ENCODE data around the gene NLRP10.
"Not testable (repeated sequence)": the region's sequence is repeated elsewhere in the genome, so short reads cannot be mapped to it uniquely, and the experiment has no call there.

The NLRP10 gene

GRCh38 chr11:7965386-7965785, at the start of gene NLRP10:
TSS of gene NLRP10 (minus strand) at chr11:7965447. CDS start at chr11:7963495, 1,952 bp downstream.
- FAIRE-seq (no peak), DNase-seq (ENCODE audit: extremely low spot score, insufficient read length, low read depth) (no peak)

DNA sequence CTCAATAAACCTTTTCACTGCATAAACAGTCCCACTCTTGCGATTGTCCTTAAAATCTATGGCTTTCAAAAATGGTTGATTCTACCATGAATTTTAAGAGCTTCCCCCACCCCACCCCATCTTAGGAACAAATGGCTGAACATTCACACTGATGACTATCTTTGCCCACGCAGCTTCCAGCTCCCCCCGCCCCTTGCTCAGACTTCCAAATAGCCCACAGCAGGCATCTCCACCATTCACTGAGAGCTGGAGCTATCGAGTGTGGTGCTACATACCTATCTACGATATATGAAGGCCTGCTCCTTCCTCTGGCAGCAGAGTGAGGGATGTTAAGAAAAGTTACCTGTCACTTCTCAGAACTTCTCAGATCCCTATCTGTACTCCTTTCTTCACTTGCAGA, 48.6 kb upstream of the NLRP10 start:
- DNase-seq (ENCODE audit: extremely low spot score, insufficient read length, low read depth) (no peak), FAIRE-seq (no peak)

- FAIRE-seq (no peak), DNase-seq (ENCODE audit: extremely low spot score, insufficient read length, low read depth) (no peak)
Observed at GRCh38 chr11:8011981-8012444, 46.8 kb upstream of the NLRP10 start.

DNA sequence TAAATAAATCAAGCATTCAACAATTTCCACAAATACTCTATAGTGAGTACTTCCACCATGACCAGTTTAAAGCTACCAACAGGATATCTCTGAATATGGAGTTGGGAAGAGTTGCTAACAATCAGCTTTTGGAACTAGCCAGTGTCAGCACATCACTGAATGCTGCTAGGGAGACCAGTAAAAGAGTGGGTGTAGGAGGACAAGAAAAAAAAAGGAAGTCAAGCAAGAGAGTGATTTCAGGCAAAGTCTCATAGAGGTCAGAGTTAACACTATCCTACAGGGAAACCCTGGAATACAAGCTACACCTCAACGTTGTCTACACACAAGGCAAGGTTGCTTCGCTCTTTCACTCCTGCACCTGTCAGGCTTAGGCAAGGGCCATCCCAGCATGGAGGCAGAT, 46.1 kb upstream of the NLRP10 start:
- FAIRE-seq (no peak), DNase-seq (ENCODE audit: extremely low spot score, insufficient read length, low read depth) (no peak)

- FAIRE-seq (no peak), DNase-seq (ENCODE audit: extremely low spot score, insufficient read length, low read depth) (no peak)
Observed at GRCh38 chr11:8009856-8010255, 44.6 kb upstream of the NLRP10 start.

DNA sequence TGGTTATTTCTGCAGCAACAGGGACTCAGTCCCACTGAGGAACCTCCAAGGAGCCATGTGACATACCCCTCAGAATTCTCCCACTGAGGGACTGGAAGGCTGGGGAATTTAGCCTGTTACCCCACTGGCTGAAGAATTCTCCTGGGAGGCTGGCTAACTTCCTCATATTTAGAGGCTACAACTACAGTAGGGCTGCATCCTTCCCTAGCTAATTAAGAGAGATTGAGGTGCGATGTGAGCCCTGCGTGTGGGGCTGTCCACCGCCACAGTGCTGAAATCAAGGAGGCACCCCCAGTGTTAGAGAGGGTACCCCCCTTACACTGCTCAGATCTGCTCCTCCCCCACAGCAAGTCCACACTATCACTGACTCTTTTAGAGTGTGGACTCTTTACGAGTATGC, 43.0 kb upstream of the NLRP10 start:
- DNase-seq (ENCODE audit: extremely low spot score, insufficient read length, low read depth) (no peak), FAIRE-seq (no peak)

GRCh38 chr11:8006349-8006977, 41.2 kb upstream of the NLRP10 start:
- FAIRE-seq (peak; percentile 71), DNase-seq (ENCODE audit: extremely low spot score, insufficient read length, low read depth) (no peak)

DNA sequence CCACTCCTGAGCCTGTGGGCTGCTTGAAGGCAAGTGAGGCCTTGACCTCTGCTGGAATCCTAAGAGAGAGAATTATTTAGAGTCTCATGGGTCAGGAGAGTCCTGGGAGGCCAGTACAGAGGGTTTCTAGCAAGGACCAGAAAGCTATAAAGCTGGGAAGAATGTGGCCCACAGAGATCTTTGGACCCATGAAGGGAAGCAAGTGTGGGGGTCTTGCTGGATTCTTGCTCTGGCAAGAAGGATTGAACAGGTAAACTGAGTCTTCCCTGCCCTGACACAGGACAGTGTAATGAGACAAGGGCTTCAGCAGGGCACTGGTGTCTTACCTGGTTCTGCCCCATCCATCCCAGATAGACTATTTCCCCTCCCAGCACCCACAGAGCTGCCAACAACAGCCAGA, 40.3 kb upstream of the NLRP10 start:
- DNase-seq (ENCODE audit: extremely low spot score, insufficient read length, low read depth), result no peak
- FAIRE-seq, result no peak

GRCh38 chr11:8004008-8004407, 38.8 kb upstream of the NLRP10 start:
- DNase-seq (ENCODE audit: extremely low spot score, insufficient read length, low read depth) (no peak), FAIRE-seq (no peak)

DNA sequence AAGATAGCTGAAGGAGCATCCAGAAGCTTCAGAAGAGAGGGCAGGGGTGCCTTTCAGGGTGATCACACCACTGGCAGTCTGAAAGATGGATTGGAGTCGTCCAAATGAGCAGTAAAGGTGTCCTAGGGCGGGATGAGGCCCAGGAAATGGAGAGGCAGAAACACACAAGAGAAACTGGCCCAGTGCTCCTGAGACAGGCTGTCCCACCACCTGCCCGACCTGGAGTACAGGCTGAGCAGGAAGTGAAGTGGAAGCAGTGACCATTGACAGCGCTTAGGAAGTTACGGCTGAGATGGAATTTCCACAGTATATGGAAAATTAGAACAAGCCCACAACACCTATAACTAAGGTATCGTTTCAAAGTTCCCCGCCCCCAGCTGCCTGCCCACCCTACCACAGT, 37.9 kb upstream of the NLRP10 start:
- FAIRE-seq, result no peak
- DNase-seq (ENCODE audit: extremely low spot score, insufficient read length, low read depth), result no peak

GRCh38 chr11:8002676-8003075, 37.4 kb upstream of the NLRP10 start:
- no peak for FAIRE-seq

GRCh38 chr11:8000390-8000789, 35.1 kb upstream of the NLRP10 start:
- DNase-seq (ENCODE audit: extremely low spot score, insufficient read length, low read depth) (no peak), FAIRE-seq (no peak)

More at GRCh38 chr11:8002676-8003075, 37.4 kb upstream of the NLRP10 start:
- no peak for DNase-seq (ENCODE audit: extremely low spot score, insufficient read length, low read depth)

GRCh38 chr11:7999795-8000194, 34.5 kb upstream of the NLRP10 start:
- no peak for FAIRE-seq

GRCh38 chr11:7994581-7995278, 29.5 kb upstream of the NLRP10 start:
- FAIRE-seq (no peak), DNase-seq (ENCODE audit: extremely low spot score, insufficient read length, low read depth) (no peak)

More at GRCh38 chr11:7999795-8000194, 34.5 kb upstream of the NLRP10 start:
- DNase-seq (ENCODE audit: extremely low spot score, insufficient read length, low read depth), result no peak

DNA sequence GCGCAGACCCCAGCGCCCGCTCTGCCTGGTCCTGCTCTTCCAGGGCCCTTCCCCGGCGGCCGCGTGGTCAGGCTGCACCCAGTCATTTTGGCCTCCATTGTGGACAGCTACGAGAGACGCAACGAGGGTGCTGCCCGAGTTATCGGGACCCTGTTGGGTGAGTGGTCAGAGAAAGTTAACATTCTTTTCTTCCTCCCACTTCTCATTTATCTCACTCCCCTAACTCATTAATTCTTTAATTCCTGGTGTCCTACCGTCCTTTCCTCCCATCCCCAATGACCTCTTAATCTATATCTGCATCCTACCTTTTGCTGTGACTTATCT, 22.3 kb upstream of the NLRP10 start:
- FAIRE-seq; DNase-seq (ENCODE audit: extremely low spot score, insufficient read length, low read depth): not testable (repeated sequence)

- peak; percentile 96 for FAIRE-seq
Observed at GRCh38 chr11:7986768-7987559, 21.7 kb upstream of the NLRP10 start, which contains the start of gene EIF3F. TSS of gene EIF3F (plus strand) at chr11:7987337. CDS start at chr11:7987353, 16 bp downstream.

GRCh38 chr11:7983832-7984590, 18.8 kb upstream of the NLRP10 start:
- DNase-seq (ENCODE audit: extremely low spot score, insufficient read length, low read depth), result no peak
- FAIRE-seq, result no peak

More at GRCh38 chr11:7986768-7987559, 21.7 kb upstream of the NLRP10 start, which contains the start of gene EIF3F:
- DNase-seq (ENCODE audit: extremely low spot score, insufficient read length, low read depth), result peak; percentile 77

DNA sequence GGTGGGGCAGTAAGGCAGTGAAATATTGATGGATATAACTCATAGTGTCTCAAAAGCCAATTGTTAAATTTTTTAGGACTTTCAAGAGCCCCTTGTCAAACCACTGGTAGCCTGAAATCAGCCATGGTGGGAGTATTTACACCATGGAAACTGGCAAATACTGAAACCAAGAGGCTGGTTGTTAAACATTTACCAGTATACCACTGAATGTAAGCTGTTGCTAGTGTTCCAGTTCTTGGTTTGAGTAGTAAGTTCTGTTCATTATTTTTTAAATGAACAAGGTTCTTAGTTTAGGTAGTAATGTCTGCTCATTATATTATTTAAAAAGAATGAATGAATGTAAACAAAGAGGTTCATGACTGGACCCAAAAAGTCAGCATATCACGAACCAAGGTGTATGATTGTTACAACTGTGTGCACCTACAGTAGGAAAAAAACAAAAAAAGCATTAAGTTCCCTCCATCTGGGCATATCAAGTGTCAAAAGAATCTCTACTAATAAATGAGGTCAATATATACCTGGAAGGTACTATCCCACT, 17.4 kb upstream of the NLRP10 start:
- FAIRE-seq (peak; percentile 87), DNase-seq (ENCODE audit: extremely low spot score, insufficient read length, low read depth) (no peak)

GRCh38 chr11:7981619-7982157, 16.4 kb upstream of the NLRP10 start:
- no peak for DNase-seq (ENCODE audit: extremely low spot score, insufficient read length, low read depth)
- no peak for FAIRE-seq

Measured in GM18507 (cell line).